ENCODE results near the gene RNF112.
"Not testable (repeated sequence)": the region's sequence is repeated elsewhere in the genome, so short reads cannot be mapped to it uniquely, and the experiment has no call there.

The RNF112 gene

DNA sequence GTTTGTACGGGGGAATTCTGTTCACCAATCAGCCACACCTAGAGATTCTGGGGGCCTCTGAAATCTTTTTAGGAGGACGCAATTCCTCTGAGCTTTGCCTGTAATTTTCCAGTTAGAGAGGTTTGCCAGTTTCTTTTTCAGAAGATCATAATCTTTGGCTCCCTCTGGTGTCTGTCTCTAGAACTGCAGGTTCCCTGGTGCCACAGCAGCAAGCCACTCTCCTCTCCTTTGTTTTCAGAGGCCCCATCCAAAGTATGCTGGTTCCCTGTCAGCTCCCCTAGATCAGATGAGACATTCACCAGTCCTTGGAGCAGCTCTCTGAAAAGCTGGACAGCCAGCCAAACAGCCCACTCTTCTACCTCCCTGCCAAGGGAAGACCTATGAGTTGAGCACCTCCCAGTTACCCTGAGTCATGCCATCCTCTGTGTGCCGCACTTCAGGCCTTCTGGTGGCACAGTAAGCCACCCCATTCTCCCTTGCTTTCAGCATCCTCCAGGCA lies 36.1 kb downstream of the RNF112 start:
- peak; percentile 65 for DNase-seq (ENCODE audit: low spot score)

DNA sequence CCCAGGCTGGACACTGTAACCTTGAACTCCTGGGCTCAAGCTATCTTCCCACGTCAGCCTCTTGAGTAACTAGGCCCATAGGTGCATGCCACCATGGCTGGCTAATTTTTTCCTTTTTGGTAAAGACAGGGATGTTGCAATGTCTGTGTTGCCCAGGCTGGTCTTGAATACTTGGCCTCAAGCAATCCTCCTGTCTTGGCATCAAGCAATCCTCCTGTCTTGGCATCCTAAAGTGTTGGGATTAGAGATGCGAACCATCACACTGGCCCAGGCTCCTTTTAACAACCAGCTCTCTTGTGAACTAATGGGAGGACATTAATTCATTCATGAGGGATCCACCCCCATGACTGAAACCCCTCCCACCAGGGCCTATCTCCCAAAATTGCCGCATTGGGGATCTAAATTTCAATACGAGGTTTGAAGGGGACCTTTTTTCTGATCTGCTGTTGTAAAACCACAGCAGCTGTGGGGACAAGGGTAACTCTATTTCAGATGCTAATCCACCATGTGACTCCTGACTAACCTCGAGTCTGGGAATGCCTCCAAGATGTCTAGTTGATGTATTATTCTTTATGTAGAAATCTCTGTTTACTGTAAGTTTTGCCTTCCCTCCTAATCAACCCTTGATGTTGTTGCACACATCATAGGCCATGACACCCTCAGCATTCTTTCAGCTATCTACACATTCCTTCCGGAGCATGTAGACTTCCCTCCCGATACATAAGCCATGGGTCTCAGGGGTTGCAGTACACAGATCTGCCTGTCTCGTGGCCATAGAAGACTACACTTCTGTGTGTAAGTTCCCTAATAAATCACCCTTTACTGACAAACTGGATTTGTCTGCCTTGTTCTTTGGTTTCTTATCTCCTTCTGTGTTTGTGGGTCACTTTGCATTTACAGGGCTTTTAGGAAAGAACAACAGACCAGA lies 37.6 kb downstream of the RNF112 start:
- no peak for DNase-seq (ENCODE audit: low spot score)

- no peak for DNase-seq (ENCODE audit: low spot score)
These were observed 38.6 kb downstream of the RNF112 start for GRCh38 chr17:19449656-19450055.

GRCh38 chr17:19453296-19453695 lies 42.3 kb downstream of the RNF112 start:
- DNase-seq (ENCODE audit: low spot score): no peak

DNA sequence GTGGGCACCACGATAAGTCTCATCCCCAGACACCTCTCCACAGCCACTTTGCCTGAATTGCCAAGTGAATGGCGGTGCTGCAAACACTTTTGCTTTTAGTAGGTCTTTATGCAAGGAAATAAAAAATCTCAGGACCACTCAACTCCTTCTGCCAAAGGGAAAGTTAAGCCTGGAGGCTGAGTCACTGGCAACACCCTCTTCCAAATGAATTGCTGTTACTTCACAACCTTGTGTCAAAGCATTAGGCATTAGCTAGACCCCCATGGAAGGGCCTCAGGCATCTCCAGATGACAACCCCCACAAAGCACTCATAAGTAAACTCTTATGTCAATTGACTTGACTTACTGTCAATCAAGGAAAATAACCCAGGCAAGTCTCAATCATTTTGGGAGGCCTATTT lies 43.0 kb downstream of the RNF112 start:
- DNase-seq (ENCODE audit: low spot score): no peak

DNA sequence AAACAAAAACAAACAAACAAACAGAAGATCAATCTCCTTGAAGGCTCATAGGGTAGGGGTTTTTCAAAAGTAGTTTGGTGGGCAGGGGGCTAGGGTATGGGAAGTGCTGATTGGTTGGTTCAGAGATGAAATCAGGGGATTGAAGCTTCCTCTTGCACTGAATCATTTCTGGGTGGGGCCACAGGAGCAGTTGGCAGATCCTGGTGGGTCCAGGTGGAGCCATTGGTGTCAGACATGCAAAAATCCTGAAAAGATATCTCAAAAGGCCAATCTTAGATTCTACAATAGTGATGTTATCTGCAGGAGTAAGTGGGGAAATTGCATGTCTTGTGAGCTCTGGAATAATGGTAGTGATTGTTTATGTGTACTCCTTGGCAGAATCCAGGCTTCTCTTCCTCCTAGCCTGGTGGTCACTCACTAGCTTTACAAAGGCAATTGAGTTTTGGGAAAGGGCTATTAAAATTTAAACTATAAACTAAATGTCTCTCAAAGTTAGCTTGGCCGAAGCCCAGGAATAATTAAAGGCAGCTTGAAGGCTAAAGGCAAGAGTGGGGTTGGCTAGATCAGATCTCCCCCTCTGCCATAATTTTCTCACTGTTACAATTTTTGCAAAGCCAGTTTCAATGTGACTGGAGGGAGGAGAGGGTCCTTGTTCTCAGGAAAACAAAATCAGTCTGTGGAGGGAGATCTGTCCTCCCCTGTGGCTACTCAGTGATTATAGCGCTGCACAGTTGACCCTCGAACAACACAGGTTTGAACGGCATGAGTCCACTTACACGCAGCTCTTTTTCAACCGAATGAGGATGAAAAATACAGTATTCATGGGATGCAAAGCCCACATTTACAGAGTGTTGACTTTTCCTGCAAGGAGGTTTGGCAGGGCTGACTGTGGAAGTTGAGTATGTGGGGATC lies 45.2 kb downstream of the RNF112 start:
- DNase-seq (ENCODE audit: low spot score): no peak

DNA sequence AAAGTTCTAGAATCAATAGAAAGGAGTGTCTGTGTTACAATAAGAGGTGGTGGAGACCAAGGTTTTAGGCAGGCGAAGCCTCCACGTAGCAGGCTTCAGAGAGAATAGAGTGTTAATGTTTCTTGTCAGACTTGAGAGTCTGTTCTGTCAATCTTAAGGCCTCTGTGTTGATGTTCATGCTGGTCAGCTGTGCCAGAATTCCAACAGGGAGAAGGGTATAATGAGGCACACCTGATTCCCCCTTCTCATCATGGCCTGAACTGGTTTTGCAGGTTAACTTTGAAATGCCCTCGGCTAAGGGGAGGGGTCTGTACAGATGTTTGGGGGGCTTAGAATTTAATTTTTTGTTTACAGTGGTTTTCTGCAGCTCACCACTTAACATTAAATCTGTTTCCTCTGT lies 46.0 kb downstream of the RNF112 start:
- DNase-seq (ENCODE audit: low spot score): no peak

DNA sequence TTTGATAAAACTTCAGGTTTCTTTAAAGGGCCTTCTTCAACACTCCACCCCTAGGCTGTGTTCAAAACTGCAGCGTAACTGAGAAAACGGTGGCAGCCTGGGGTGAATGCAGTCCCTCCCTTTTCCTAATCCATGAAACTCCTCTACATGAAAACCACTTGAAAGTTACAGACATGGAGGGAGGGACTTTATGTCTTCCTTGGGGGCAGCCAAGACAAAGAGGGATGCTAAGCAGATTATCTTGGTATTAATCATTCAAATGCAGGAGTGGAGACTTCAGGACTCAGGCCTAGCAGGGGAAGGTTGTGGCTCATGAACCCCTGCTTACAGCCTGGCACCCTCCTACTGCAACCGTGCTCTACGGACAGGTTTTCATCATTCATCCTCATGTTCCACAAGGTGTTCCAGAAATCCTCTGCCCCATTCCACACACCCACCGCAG lies 46.8 kb downstream of the RNF112 start:
- no peak for DNase-seq (ENCODE audit: low spot score)

DNA sequence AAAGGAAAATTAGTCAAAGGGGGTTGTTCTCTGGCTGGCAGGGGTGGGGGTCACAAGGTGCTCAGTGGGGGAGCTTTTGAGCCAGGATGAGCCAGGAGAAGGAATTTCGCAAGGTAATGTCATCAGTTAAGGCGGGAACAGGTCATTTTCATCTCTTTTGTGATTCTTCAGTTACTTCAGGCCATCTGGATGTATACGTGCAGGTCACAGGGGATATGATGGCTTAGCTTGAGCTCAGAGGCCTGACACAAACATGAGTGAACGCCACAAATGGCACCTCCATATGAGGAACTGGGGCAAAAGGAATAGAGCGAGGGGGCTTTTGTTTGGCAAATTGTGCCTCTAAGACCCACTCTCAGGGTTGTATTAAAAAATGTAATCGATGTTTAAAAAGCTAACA lies 47.4 kb downstream of the RNF112 start:
- DNase-seq (ENCODE audit: low spot score): not testable (repeated sequence)

- DNase-seq (ENCODE audit: low spot score): not testable (repeated sequence)
These were observed 48.1 kb downstream of the RNF112 start for GRCh38 chr17:19459018-19459655.

GRCh38 chr17:19460700-19461099 lies 49.7 kb downstream of the RNF112 start:
- DNase-seq (ENCODE audit: low spot score): no peak

- DNase-seq (ENCODE audit: low spot score): no peak
These were observed 50.1 kb downstream of the RNF112 start for GRCh38 chr17:19461116-19461515.

GRCh38 chr17:19461681-19462080 lies 50.6 kb downstream of the RNF112 start:
- no peak for DNase-seq (ENCODE audit: low spot score)

DNA sequence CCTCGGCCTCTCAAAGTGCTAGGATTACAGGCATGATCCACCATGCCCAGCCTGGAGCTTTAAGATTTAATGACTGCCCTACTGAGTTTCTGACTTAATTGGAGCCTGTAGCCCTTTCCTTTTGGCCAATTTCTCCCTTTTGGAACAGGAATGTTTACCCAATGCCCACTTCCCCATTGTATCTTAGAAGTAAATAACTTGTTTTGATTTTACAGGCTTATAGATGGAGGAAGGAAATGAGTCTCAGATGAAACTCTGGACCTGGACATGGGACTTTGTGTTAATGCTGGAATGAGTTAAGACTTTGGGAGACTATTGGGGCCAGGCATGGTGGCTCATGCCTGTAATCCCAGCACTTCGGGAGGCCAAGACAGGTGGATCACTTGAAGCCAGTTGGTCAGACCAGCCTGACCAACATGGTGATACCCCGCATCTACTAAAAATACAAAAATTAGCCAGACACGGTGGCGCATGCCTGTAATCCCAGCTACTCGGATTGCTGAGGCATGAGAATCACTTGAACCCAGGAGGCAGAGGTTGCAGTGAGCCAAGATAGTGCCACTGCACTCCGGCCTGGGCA lies 51.5 kb downstream of the RNF112 start:
- DNase-seq (ENCODE audit: low spot score): not testable (repeated sequence)

DNA sequence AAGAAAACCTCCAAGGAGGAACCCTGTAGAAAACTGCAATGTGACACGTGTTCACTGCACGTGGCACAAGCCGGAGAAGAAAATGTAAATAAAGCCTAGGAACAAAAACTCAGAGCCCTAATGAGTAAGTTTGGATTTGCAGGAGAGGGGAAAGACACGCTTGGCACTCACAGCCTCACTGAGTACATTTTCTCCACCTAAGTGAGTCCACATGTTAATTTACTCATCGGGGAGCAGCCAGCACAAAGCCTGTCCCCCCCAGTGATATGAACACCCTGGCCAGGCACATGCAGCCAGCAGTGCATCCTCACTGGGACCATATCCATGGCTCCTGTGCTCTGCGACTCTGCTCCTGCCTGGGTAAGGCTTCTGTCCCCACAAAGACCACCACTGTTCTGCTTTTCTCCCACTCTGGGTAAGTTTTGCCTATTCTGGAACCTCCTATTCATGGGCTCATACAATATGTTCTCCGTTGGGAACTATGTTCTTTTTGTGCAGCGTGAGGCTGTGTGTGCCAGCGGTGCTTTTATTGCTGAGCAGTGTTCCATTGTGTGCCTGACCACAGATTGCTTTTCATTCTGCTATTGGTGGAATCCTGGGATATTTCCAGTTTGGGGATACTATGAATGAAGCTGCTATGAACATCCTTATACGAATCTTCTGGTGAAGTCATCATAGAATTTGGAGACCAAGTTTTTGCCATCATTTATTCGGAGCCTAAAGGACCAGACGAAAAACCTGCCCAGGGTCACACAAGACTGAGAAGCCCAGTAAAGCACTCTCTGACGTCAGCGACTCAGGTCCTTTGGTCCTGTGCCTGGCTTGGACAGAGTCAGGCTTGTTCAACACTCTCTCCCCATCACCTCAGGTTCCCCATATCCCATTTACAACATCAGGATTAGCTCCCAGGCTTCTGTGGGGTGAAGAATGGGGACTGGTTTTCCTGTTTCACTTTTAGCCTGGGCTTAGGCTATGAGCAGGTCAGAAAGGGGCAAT lies 53.3 kb downstream of the RNF112 start:
- DNase-seq (ENCODE audit: low spot score): no peak
